B cell (primary cell): ENCODE measurements around the gene PAAF1. TPM values are rescaled to one million over a fixed set of nuclear protein-coding genes. Genes with fewer than 3 reads are reported as not detected.

Experiments
- ATAC-seq: fragments of 200-7000 bp; cut with Tn5 transposase; one replicate; pipeline ENCODE4 v1.10.0; 2021; ENCODE audit warnings: low read depth, mild to moderate bottlenecking, moderate number of reproducible peaks, moderate library complexity
- CTCF ChIA-PET: fragments of 350-600 bp; sonication (Branson Sonifier 250); formaldehyde crosslinking; loops from one replicate; lab custom pipeline; 2021; ENCODE audit warnings: antibody characterized with exemption, inconsistent platforms; lab: Charles Lee
- POLR2A ChIA-PET: fragments of 350-600 bp; sonication (Branson Sonifier 250); formaldehyde crosslinking; loops from one replicate; lab custom pipeline; 2021; ENCODE audit warnings: antibody characterized with exemption; lab: Charles Lee
- DNase-seq: peaks from one replicate; pipeline ENCODE4 v3.0.0; 2013
- H2AFZ ChIP-seq: 2 replicates; pipeline ENCODE4 v1.6.1; 2012; ENCODE audit warnings: mild to moderate bottlenecking, low read depth, low read length; ENCODE audit not compliant: insufficient read depth, poor library complexity, severe bottlenecking
- H3K27ac ChIP-seq, 2 donors: 1 replicate in 1 of 2; 2 replicates in 1 of 2; pipeline ENCODE4 v1.5.1; 2012 to 2013; ENCODE audit warnings: low read length in 2 of 2, mild to moderate bottlenecking in 2 of 2, moderate library complexity in 1 of 2
- H3K27me3 ChIP-seq, 4 experiments: fragments of 200-600 bp in 1 of 4; sonication (generic) in 1 of 4; replicated peaks in 1 of 4; 1 replicate in 2 of 4; 2 replicates in 2 of 4; pipeline versions ENCODE4 v1.6.1 to v1.7.0; 2013 to 2016; ENCODE audit warnings: low read length in 3 of 4, mild to moderate bottlenecking in 2 of 4, mixed read lengths in 1 of 4, moderate library complexity in 1 of 4; ENCODE audit not compliant: insufficient read depth in 4 of 4, control insufficient read depth in 3 of 4; ENCODE audit errors: control extremely low read depth in 1 of 4
- H3K36me3 ChIP-seq, 2 experiments: replicated peaks in 1 of 2; 1 replicate in 1 of 2; 2 replicates in 1 of 2; pipeline versions ENCODE4 v1.6.1 to v1.7.1; 2013; ENCODE audit warnings: low read length in 1 of 2; ENCODE audit not compliant: insufficient read depth in 2 of 2, control insufficient read depth in 1 of 2; ENCODE audit errors: control extremely low read depth in 1 of 2, extremely low read depth in 1 of 2
- H3K4me1 ChIP-seq, 2 donors: fragments of 200-600 bp in 1 of 2; sonication (generic) in 1 of 2; 1 replicate in 1 of 2; 2 replicates in 1 of 2; pipeline versions ENCODE4 v1.5.1 to v1.6.1; 2013 to 2017; ENCODE audit warnings: low read length in 2 of 2; ENCODE audit not compliant: control insufficient read depth in 2 of 2, insufficient read depth in 2 of 2
- H3K4me2 ChIP-seq: replicated peaks from 2 replicates; pipeline ENCODE3; 2012; ENCODE audit warnings: mild to moderate bottlenecking, low read depth, low read length; ENCODE audit not compliant: poor library complexity, severe bottlenecking
- H3K4me3 ChIP-seq, 5 experiments: fragments of 200-600 bp in 1 of 5; sonication (generic) in 1 of 5; 1 replicate in 3 of 5; 2 replicates in 2 of 5; pipeline versions ENCODE4 v1.5.1 to v1.7.0; 2011 to 2016; ENCODE audit warnings: low read length in 4 of 5, mild to moderate bottlenecking in 4 of 5, low read depth in 2 of 5, control low read depth in 1 of 5, moderate library complexity in 1 of 5; ENCODE audit not compliant: insufficient read depth in 1 of 5; ENCODE audit errors: control extremely low read depth in 1 of 5, extremely low read depth in 1 of 5
- H3K79me2 ChIP-seq: fragments of 200-600 bp; sonication (generic); one replicate; pipeline ENCODE4 v1.6.0; 2016; ENCODE audit warnings: low read length; ENCODE audit not compliant: control insufficient read depth, insufficient read depth
- H3K9ac ChIP-seq: fragments of 200-600 bp; sonication (generic); 2 replicates; pipeline ENCODE4 v1.6.1; 2017; ENCODE audit warnings: mild to moderate bottlenecking, low read length, moderate library complexity
- H3K9me3 ChIP-seq, 3 donors: one replicate each; pipeline versions ENCODE4 v1.6.1 to v1.7.1; 2013; ENCODE audit warnings: low read length in 2 of 3; ENCODE audit not compliant: control insufficient read depth in 2 of 3, insufficient read depth in 1 of 3; ENCODE audit errors: control extremely low read depth in 1 of 3
- H4K20me1 ChIP-seq: 2 replicates; pipeline ENCODE4 v1.6.0; 2012; ENCODE audit warnings: mild to moderate bottlenecking, low read length; ENCODE audit not compliant: insufficient read depth, control insufficient read depth, poor library complexity, severe bottlenecking
- H3K27ac Mint-ChIP-seq: one replicate; pipeline ENCODE4 v1.8.0; 2021; ENCODE audit warnings: mixed read lengths
- H3K27me3 Mint-ChIP-seq: one replicate; pipeline ENCODE4 v1.8.0; 2021; ENCODE audit warnings: mixed read lengths
- H3K4me1 Mint-ChIP-seq: one replicate; pipeline ENCODE4 v1.8.0; 2021; ENCODE audit warnings: mixed read lengths
- H3K4me3 Mint-ChIP-seq: one replicate; pipeline ENCODE4 v1.8.0; 2021; ENCODE audit warnings: mixed read lengths
- H3K9me3 Mint-ChIP-seq: one replicate; pipeline ENCODE4 v1.8.0; 2022; ENCODE audit warnings: mixed read lengths; ENCODE audit not compliant: insufficient read depth
- EZH2 ChIP-seq: IDR thresholded peaks from 2 replicates; pipeline ENCODE4 v1.6.1; 2012; ENCODE audit warnings: borderline replicate concordance, low read depth, mild to moderate bottlenecking, moderate library complexity, low read length; ENCODE audit not compliant: insufficient read depth, poor library complexity, severe bottlenecking
- WGBS: methylation state at CpG from one replicate; pipeline ENCODE4 v1.1.5; 2013; ENCODE audit warnings: missing lambda C conversion rate; ENCODE audit not compliant: insufficient coverage; 5-methylcytosine and 5-hydroxymethylcytosine counted together
- intact Hi-C: fragments of 100-400 bp; cut with micrococcal nuclease; formaldehyde crosslinking; loops from one replicate; pipeline ENCODE4 v1.10.0; 2022
- polyA plus RNA-seq: library from polyadenylated mRNA; depleted of rRNA; stranded (reverse); fragments of >200 nt; gene quantifications from 2 replicates; pipeline ENCODE4 v1.2.3, GENCODE V29; 2012
- total RNA-seq, 2 donors: library from RNA; stranded (reverse); fragments of 120-200 nt in 1 of 2; gene quantifications; 1 replicate in 1 of 2; 2 replicates in 1 of 2; pipeline versions ENCODE4 v1.2.3 to v1.2.4, GENCODE V29; 2013 to 2022
- TF ChIP-seq, protein P1 (sequence below): fragments of 200-600 bp; IDR thresholded peaks from one replicate; pipeline ENCODE4 v1.8.0; 2022; ENCODE audit warnings: antibody characterized with exemption, mild to moderate bottlenecking

The PAAF1 gene
- total and polyA plus RNA-seq, 2 donors (not counting 1 experiment from before 2014, with no cell fraction given): 11.5 to 19.5 TPM

DNA sequence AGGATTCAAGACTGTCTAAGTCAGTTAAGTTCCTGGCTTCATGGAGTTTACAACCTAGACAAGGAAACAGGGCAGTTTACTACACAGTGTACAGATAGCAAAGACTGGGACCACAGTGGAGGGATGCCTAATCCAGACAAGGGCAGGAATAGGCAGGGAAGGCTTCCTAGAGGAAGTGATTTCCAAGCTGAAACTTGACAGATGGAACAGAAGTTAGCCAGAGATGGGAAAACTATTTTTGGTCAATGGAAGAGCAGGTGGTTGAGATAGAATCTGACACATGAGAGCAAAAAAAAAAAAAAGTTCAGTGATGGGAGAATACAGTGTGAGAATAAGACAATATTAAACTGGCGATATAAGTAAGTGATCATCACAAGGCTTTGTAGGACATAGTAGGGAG lies 1.4 kb upstream of the PAAF1 start:
- no peaks in the 10 kb centered on the region for H4K20me1 ChIP-seq
- peaks cover 68% of the 10 kb centered on the region for H3K79me2 ChIP-seq
- H3K4me2 ChIP-seq: peak overlapping the region; percentile 84
- no CpG with 5 or more reads among the region's 1 CpG for WGBS
- CTCF ChIA-PET: no interaction called here
- H3K4me3 ChIP-seq: peak overlapping the region in 3 of 5 experiments; percentile 83 to 88 (median 86)
- ATAC-seq (no peak), DNase-seq (no peak)
- H3K4me3 Mint-ChIP-seq: peak overlapping the region; percentile 99
- TF ChIP-seq, protein P1, sequence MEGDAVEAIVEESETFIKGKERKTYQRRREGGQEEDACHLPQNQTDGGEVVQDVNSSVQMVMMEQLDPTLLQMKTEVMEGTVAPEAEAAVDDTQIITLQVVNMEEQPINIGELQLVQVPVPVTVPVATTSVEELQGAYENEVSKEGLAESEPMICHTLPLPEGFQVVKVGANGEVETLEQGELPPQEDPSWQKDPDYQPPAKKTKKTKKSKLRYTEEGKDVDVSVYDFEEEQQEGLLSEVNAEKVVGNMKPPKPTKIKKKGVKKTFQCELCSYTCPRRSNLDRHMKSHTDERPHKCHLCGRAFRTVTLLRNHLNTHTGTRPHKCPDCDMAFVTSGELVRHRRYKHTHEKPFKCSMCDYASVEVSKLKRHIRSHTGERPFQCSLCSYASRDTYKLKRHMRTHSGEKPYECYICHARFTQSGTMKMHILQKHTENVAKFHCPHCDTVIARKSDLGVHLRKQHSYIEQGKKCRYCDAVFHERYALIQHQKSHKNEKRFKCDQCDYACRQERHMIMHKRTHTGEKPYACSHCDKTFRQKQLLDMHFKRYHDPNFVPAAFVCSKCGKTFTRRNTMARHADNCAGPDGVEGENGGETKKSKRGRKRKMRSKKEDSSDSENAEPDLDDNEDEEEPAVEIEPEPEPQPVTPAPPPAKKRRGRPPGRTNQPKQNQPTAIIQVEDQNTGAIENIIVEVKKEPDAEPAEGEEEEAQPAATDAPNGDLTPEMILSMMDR: no peak
- no peak for TF ChIP-seq EZH2
- no peaks in the 10 kb centered on the region for H3K27me3 Mint-ChIP-seq
- peak overlapping the region in 1 of 2 donors; percentile 71 for H3K27ac ChIP-seq
- intact Hi-C loops: no loop called here
- H3K27me3 ChIP-seq: no peaks in the 10 kb centered on the region
- H3K9me3 ChIP-seq: no peaks in the 10 kb centered on the region
- H3K4me1 ChIP-seq: peaks cover 19 to 24% of the 10 kb centered on the region in 2 donors
- no peak overlapping the region for H2AFZ ChIP-seq
- H3K9ac ChIP-seq: peak overlapping the region; percentile 85
- POLR2A ChIA-PET: interaction anchor here (1.0 kb wide), 1 partner anchor 114 kb away, joined by 7 read pairs; no protein-coding TSS in a partner anchor
- H3K4me1 Mint-ChIP-seq: peaks cover 31% of the 10 kb centered on the region
- no peaks in the 10 kb centered on the region for H3K9me3 Mint-ChIP-seq
- H3K27ac Mint-ChIP-seq: peak overlapping the region; percentile 82
- peaks cover 5 to 43% of the 10 kb centered on the region in 2 experiments for H3K36me3 ChIP-seq

DNA sequence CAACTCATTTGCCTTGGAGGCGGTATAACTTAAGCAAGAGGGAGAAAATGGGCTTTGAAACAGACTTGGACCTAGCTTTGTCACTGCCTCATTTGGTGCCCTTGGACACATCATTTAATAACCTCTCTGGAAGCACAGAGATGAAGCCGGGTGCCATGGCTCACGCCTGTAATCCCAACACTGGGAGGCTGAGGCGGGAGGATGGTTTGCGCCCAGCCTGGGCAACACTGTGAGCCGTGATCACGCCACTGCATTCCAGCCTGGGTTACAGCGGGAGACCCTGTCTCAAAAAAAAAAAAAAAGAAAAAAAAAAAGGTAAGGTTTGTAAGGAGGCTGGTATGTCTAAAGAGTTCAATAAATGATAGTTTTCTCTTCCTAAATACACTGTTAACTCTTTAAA lies 959 bp upstream of the PAAF1 start:
- intact Hi-C loops: loop anchor here (1.0 to 2.0 kb wide), 3 partner anchors 87 to 295 kb away; partner anchors contain the start of genes C2CD3 and PPME1
- Mint-ChIP-seq H3K4me1 (peaks cover 31% of the 10 kb centered on the region), H3K4me3 (peak overlapping the region; percentile 99), H3K27me3 (no peaks in the 10 kb centered on the region), H3K9me3 (no peaks in the 10 kb centered on the region), H3K27ac (peak overlapping the region; percentile 82)
- Histone ChIP-seq H4K20me1 (no peaks in the 10 kb centered on the region), H3K9me3 (no peaks in the 10 kb centered on the region), H3K4me3 (peak overlapping the region; percentile 76 to 88 (median 83)), H3K36me3 (peaks cover 5 to 39% of the 10 kb centered on the region in 2 experiments), H3K9ac (peak overlapping the region; percentile 85), H3K27me3 (no peaks in the 10 kb centered on the region), H3K27ac (peak overlapping the region in 1 of 2 donors; percentile 71), H3K4me1 (peaks cover 19 to 24% of the 10 kb centered on the region in 2 donors), H3K4me2 (peak overlapping the region; percentile 84), H3K79me2 (peaks cover 68% of the 10 kb centered on the region), H2AFZ (peak overlapping the region; percentile 73)
- no peak for DNase-seq
- POLR2A ChIA-PET: interaction anchor here (1.0 kb wide), 1 partner anchor 114 kb away, joined by 7 read pairs; no protein-coding TSS in a partner anchor
- 55% methylated on average over 5 of the region's 8 CpGs for WGBS
- CTCF ChIA-PET: no interaction called here
- no peak for ATAC-seq
- no peak for TF ChIP-seq EZH2
- TF ChIP-seq, protein P1: no peak
